ENCODE measurements around the gene SSBP3.

- TF ChIP-seq EZH2 (IDR thresholded peaks at IDR 0.05) = no peak
- TF ChIP-seq POLR2AphosphoS5 (IDR thresholded peaks at IDR 0.05; ENCODE audit: borderline replicate concordance, low read depth, low read length) = no peak
- TF ChIP-seq FOXP2 (optimal IDR thresholded peaks at IDR 0.05; ENCODE audit: control extremely low read depth, extremely low read length, insufficient read depth) = no peak
Measured at GRCh38 chr1:54220004-54220811, 186.0 kb downstream of the SSBP3 start.
